Right lobe of liver (tissue), 6 donors: ENCODE measurements around the gene ZBTB17. TPM values are rescaled to one million over a fixed set of nuclear protein-coding genes. Genes with fewer than 3 reads are reported as not detected.
"Not testable (repeated sequence)": the region's sequence is repeated elsewhere in the genome, so short reads cannot be mapped to it uniquely, and the experiment has no call there.

ENCODE experiments used
- ATAC-seq, 4 donors: fragments of 200-7000 bp; cut with Tn5 transposase; one replicate each; pipeline ENCODE4 v1.9.1; 2020; ENCODE audit warnings: mild to moderate bottlenecking in 4 of 4, moderate library complexity in 4 of 4
- DNase-seq, 3 donors: peaks; one replicate each; pipeline ENCODE4 v3.0.0-alpha.2; 2020
- H3K27ac ChIP-seq, 3 donors: fragments of 200-600 bp; one replicate each; pipeline ENCODE4 v1.8.0; 2022
- H3K27me3 ChIP-seq, 2 donors: fragments of 200-600 bp; one replicate each; pipeline ENCODE4 v1.8.0; 2022
- H3K36me3 ChIP-seq, 4 donors: fragments of 200-600 bp; sonication (generic) in 1 of 4; one replicate each; pipeline versions ENCODE4 v1.5.1 to v1.8.0; 2017 to 2022; ENCODE audit warnings: control low read depth in 1 of 4
- H3K4me1 ChIP-seq, 4 donors: fragments of 200-600 bp; sonication (generic) in 1 of 4; one replicate each; pipeline versions ENCODE4 v1.5.1 to v1.8.0; 2017 to 2022; ENCODE audit warnings: control low read depth in 1 of 4
- H3K4me3 ChIP-seq, 3 donors: fragments of 200-600 bp; one replicate each; pipeline ENCODE4 v1.8.0; 2022
- H3K9me3 ChIP-seq, 4 donors: fragments of 200-600 bp; sonication (generic) in 1 of 4; one replicate each; pipeline versions ENCODE4 v1.5.1 to v1.8.0; 2017 to 2022; ENCODE audit warnings: control low read depth in 1 of 4
- POLR2A ChIP-seq: fragments of 450-650 bp; IDR thresholded peaks from one replicate; pipeline ENCODE4 v1.6.1; 2017; ENCODE audit warnings: antibody characterized with exemption, mild to moderate bottlenecking
- WGBS: methylation state at CpG from one replicate; pipeline ENCODE4 v1.1.6; 2018; ENCODE audit warnings: low coverage, low lambda C conversion rate; ENCODE audit not compliant: insufficient coverage; ENCODE audit errors: missing lambda C conversion rate; 5-methylcytosine and 5-hydroxymethylcytosine counted together
- intact Hi-C, 2 donors: fragments of 100-400 bp; cut with DNase I; formaldehyde crosslinking; loops; one replicate each; pipeline versions ENCODE4 v1.11.2 to v1.14.1; 2022
- total RNA-seq, 6 experiments: library from RNA; depleted of rRNA in 2 of 6; stranded (reverse); fragments of >200 nt in 2 of 6; fragmentation: NEBNext Ultra II Directional in 3 of 6; extraction: Animal tissue kit (Norgen Biotek cat#: 25700) in 3 of 6; gene quantifications; one replicate each; pipeline versions ENCODE4 v1.1.0 to v1.2.4, GENCODE V29; 2016 to 2023
- TF ChIP-seq, protein P1 (sequence below), 4 donors: fragments of 200-600 bp in 3 of 4; fragments of 450-650 bp in 1 of 4; IDR thresholded peaks; one replicate each; pipeline versions ENCODE4 v1.5.1 to v1.8.0; 2016 to 2022; ENCODE audit warnings: antibody characterized with exemption in 4 of 4, mild to moderate bottlenecking in 2 of 4
- donor health status: DM: no; HTN: yes; CAD: no.
- donor health status: DM: no; HTN: no; CAD: no.
- donor health status: DM: no; HTN: no; CAD: no.
- donor health status: DM: no; HTN: yes; CAD: no.
- donor health status: DM: no; HTN: yes; CAD: no.

ZBTB17 gene
- total RNA-seq, 6 experiments from 2014 or later, result 9.2 to 13.3 (median 11.0) TPM

DNA sequence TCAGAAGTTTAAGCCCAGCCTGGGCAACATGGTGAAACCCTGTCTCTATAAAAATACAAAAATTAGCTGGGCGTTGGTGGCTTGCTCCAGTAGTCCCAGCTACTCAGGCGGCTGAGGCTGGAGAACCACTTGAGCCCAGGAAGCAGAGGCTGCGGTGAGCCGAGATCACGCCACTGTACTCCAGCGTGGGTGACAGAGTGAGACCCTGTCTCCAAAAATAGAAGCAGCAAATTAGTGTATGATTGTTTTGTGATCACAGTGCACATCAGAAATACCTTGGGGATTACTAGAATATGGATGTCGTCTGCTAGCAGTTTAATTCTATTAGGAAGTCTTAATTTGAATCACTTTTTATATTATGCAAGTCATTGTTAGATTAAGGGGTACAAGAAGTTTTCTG lies 59.0 kb downstream of the ZBTB17 start:
- Histone ChIP-seq H3K27ac (no peak overlapping the region), H3K36me3 (peaks cover 0 to 77% (median 23%) of the 10 kb centered on the region in 4 donors), H3K9me3 (no peaks in the 10 kb centered on the region), H3K4me1 (peaks cover 0 to 4% (median 0%) of the 10 kb centered on the region in 4 donors), H3K27me3 (no peaks in the 10 kb centered on the region), H3K4me3 (no peak overlapping the region)
- intact Hi-C loops, result no loop called here
- WGBS, result 75% methylated on average over 1 of the region's 7 CpGs
- no peak for DNase-seq
- no peak for TF ChIP-seq POLR2A
- TF ChIP-seq, protein P1, sequence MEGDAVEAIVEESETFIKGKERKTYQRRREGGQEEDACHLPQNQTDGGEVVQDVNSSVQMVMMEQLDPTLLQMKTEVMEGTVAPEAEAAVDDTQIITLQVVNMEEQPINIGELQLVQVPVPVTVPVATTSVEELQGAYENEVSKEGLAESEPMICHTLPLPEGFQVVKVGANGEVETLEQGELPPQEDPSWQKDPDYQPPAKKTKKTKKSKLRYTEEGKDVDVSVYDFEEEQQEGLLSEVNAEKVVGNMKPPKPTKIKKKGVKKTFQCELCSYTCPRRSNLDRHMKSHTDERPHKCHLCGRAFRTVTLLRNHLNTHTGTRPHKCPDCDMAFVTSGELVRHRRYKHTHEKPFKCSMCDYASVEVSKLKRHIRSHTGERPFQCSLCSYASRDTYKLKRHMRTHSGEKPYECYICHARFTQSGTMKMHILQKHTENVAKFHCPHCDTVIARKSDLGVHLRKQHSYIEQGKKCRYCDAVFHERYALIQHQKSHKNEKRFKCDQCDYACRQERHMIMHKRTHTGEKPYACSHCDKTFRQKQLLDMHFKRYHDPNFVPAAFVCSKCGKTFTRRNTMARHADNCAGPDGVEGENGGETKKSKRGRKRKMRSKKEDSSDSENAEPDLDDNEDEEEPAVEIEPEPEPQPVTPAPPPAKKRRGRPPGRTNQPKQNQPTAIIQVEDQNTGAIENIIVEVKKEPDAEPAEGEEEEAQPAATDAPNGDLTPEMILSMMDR (IDR thresholded peaks at IDR 0.05), result no peak
- ATAC-seq, result no peak

DNA sequence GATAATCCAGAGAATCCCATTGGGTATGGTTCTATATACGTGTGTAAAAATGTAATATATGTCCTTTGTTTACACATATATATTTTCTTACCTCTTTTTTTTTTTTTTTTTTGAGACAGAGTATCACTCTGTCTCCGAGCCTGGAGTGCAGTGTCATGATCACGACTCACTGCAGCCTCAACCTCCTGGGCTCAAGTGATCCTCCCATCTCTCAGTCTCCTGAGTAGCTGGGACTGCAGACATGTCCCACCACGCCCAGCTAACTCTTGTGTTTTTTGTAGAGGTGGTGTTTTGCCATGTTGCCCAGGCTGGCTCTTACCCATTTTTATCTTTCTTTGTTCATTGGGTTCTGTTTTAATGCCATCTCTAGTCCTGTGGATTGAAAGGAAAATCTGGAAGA lies 59.5 kb downstream of the ZBTB17 start:
- TF ChIP-seq, protein P1 (IDR thresholded peaks at IDR 0.05), result no peak
- no peak for TF ChIP-seq POLR2A
- Histone ChIP-seq H3K9me3 (no peaks in the 10 kb centered on the region), H3K27me3 (no peaks in the 10 kb centered on the region), H3K4me1 (peaks cover 0 to 4% (median 0%) of the 10 kb centered on the region in 4 donors), H3K27ac (no peak overlapping the region), H3K4me3 (no peak overlapping the region), H3K36me3 (peaks cover 0 to 77% (median 23%) of the 10 kb centered on the region in 4 donors)
- 69% methylated on average over 3 of the region's 4 CpGs for WGBS
- DNase-seq (no peak), ATAC-seq (no peak)
- intact Hi-C loops, result no loop called here

DNA sequence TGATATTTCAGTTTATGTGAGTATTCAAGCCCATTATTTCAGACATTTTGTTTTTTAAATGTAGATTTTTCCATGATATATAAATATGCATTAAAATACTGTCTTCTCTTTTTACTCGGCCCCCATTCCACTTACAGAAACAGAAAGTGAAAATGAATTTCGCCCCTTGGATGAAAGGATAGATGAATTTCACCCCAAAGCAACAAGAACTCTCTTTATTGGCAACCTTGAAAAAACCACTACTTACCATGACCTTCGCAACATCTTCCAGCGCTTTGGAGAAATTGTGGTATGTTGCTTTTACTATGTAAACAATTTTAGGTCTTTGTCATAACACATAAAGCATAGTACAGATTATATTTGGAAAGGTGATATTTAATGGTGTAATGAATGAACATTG lies 59.9 kb downstream of the ZBTB17 start:
- no peak for DNase-seq
- intact Hi-C loops, result no loop called here
- Histone ChIP-seq H3K27me3 (no peaks in the 10 kb centered on the region), H3K9me3 (no peaks in the 10 kb centered on the region), H3K4me3 (no peak overlapping the region), H3K36me3 (peaks cover 0 to 77% (median 23%) of the 10 kb centered on the region in 4 donors), H3K27ac (no peak overlapping the region), H3K4me1 (peaks cover 0 to 4% (median 0%) of the 10 kb centered on the region in 4 donors)
- TF ChIP-seq POLR2A, result no peak
- TF ChIP-seq, protein P1 (IDR thresholded peaks at IDR 0.05), result no peak
- 40% methylated on average over 4 of the region's 4 CpGs for WGBS
- ATAC-seq, result no peak

DNA sequence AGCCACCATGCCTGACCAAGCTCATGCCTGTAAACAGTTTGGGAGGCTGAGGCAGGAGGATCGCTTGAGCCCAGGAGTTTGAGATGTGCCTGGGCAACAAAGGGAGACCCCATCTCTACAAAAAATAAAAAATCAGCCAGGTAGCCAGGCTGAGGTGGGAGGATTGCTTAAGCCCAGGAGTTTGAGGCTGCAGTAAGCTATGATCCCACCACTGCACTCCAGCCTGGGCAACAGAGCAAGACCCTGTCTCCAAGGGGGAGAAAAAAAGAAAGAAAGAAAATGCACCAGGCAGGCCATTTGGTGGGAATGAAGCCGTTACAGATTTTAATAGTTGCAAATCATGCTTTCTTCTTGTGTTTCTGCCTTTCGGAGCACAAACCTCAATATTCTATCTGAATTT lies 62.3 kb downstream of the ZBTB17 start:
- peaks cover 0 to 74% (median 17%) of the 10 kb centered on the region in 4 donors for H3K36me3 ChIP-seq
- H3K27ac ChIP-seq, intact Hi-C loops, H3K4me1 ChIP-seq, H3K27me3 ChIP-seq, H3K4me3 ChIP-seq, DNase-seq, ATAC-seq, H3K9me3 ChIP-seq: not testable (repeated sequence)
- WGBS, result 94% methylated on average over 3 of the region's 3 CpGs

DNA sequence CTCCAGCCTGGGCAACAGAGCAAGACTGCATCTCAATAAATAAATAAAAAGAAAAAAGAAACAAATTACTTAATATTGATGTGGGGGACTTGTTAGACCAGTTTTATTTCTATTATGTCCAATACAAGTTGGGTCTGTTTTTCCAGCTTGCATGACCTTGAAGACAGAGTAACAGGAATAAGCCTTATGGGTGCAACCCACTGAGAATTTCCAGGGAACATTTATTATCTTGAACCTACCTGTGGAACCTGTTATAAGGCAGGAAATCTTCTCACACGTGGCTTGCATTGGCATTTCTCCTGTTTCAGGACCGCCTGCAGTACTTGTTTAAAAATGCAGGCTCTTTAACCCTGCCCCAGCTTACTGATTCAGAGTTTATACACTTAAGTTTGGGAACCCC lies 64.0 kb downstream of the ZBTB17 start:
- intact Hi-C loops, result no loop called here
- ATAC-seq (no peak), DNase-seq (no peak)
- 75% methylated on average over 2 of the region's 2 CpGs for WGBS
- H3K27ac ChIP-seq, result no peak overlapping the region
- no peak overlapping the region for H3K4me3 ChIP-seq
- TF ChIP-seq, protein P1 (IDR thresholded peaks at IDR 0.05), result no peak
- no peak for TF ChIP-seq POLR2A
- peaks cover 0 to 4% (median 0%) of the 10 kb centered on the region in 4 donors for H3K4me1 ChIP-seq
- no peaks in the 10 kb centered on the region for H3K27me3 ChIP-seq
- H3K9me3 ChIP-seq, result no peaks in the 10 kb centered on the region
- H3K36me3 ChIP-seq, result peaks cover 0 to 64% (median 11%) of the 10 kb centered on the region in 4 donors
